Measurements from ENCODE around the gene NUDT19.
"Not testable (repeated sequence)": the region's sequence is repeated elsewhere in the genome, so short reads cannot be mapped to it uniquely, and the experiment has no call there.

NUDT19 gene

DNA sequence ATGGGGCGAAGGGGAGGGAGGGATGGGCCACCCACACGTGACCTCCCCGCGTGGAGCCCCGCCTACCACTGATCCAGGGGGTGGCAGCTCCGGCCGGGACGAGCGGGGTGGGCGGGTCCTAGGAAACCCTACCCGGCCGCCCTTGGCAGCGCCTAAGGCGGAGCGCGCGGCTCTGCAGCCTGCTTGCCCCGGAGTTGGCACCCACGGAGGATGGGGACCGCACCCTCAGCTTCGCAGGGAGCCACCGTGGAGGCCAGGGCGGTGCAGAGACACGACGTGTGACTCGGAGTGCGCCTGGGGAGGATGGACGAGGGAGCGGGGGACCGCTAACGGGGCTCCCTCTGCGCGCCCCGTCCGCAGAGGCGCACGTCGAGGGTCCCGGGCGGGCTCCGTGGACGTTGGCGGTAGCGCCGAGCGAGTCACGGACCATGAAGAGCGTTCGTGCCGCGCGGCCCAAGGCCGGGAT is 15.9 kb upstream of the NUDT19 start, which contains the start of gene RGS9BP:
TSS of gene RGS9BP (plus strand) at position 129 of the 466 bp plus-strand sequence. CDS start 416 bp downstream, outside the sequence.
- DNase-seq (ENCODE audit: low spot score) = peak; percentile 14

DNA sequence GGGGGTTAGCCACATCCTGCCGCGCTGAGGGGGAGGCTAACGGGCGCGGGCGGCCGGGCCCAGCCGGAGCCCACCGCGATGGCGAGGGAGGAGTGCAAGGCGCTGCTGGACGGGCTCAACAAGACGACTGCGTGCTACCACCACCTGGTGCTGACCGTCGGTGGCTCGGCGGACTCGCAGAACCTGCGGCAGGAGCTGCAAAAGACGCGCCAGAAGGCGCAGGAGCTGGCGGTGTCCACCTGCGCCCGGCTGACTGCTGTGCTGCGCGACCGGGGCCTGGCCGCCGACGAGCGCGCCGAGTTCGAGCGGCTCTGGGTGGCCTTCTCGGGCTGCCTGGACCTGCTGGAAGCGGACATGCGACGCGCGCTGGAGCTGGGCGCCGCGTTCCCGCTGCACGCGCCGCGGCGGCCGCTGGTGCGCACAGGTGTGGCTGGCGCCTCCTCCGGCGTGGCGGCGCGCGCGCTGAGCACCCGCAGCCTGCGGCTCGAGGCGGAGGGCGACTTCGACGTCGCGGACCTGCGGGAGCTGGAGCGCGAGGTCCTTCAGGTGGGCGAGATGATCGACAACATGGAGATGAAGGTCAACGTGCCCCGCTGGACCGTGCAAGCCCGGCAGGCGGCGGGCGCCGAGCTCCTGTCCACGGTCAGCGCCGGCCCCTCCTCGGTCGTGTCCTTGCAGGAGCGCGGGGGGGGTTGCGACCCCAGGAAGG is 15.3 kb upstream of the NUDT19 start:
- no peak for DNase-seq (ENCODE audit: low spot score)

DNA sequence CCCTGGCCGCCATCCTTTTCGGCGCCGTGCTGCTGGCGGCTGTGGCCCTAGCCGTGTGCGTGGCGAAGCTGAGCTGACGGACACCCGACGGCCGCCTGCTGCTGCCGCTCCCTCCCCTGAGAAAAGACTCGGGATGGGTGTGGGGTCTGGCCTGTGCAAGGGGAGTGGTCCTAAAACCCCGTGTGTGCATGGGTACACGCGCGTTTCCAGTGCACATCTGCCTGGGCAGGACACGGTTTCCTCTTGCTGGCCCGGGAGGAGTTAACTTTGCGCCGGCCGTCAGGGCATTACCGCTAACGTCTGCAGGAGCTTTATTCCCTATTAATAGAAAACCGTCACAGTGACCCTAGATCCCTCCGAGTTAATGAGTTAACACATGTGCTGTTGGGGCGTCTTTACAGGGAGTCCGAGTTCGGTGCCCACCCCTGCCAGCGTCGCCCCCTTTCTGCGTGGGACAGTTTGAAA is 14.7 kb upstream of the NUDT19 start:
- DNase-seq (ENCODE audit: low spot score) = no peak

DNA sequence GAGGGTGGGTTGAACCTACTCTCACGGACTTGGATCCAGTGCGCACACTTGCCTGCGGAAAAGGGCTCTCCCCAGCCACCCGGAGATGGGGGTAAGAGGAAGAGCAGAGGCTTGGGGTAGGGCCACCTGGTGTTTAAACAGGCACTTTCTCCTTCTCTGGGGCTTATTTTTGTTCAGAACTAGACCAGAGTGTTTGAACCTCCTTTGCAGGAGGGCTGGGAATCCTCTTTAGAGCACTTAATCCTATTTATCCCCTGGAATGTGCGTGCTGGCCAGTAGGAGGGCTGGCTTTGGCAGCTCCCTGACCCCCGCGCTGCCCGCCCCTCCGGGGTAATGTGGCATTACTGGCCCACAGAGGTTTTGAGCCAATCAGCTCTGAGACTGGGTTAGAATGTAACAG is 14.0 kb upstream of the NUDT19 start:
- no peak for DNase-seq (ENCODE audit: low spot score)

DNA sequence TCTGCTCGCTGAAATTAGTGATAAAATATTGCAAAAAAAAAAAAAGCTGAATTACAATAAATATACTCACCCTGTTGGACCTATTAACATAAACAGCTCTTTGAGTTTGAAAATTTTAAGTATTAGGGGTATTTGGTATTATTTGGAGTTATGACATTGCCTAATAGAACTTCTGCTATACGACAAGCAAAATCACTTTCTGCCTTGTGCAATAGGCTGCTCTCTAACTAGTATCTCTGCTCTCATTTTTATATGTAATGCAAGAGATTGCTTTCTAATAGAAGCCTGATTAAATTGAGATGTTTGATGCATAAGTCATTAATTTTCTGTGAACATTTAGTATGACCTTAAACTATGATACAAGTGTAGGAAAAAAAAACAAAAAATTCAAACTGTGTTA is 10.6 kb upstream of the NUDT19 start:
- DNase-seq (ENCODE audit: low spot score) = no peak

DNA sequence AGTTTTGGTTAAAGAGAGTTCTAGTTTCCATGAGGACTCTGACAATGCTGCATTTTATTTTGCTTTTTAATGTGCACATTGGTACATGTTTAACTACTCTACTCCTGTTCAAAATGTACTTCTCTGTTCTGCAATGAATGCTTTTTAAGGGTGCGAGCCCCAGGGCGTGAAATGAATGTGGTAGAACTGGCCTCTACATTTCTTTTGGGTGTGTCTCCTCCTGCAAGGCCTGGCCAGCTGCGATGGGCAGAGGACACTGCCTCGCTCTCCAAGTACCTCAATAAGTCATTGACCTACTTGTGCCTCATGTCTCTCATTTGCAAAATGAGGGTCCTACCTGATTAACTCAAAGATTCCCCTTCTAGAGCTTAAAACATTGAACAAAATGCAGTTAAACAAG is 9.3 kb upstream of the NUDT19 start:
- DNase-seq (ENCODE audit: low spot score) = no peak

DNA sequence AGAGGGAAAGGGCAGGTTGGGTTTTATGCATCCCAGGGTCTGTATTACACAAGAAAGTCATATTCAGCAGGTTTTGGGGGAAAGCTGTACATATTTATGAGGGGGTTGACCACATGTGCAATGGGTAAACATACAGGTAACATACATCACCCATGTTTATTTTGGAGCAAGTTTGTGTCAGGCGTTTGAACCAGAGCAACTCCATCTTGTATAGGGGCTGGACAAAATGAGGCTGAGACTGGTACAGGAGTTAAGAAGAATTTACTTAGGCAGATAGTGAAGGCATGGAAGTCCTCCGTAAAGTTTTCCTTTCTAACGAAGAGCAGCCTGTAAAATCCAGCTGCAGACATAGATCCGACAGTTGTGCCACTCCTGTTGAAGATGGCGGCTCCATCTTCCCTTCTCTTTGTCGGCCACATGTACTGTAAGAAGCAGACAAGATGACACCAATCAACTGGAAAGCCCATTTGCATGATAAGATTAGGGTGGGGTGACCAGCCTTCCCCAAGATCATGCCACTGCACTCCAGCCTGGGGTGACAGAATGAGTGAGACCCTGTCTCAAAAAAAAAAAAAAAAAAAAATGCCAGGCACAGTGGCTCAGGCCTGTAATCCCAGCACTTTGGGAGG is 4.7 kb upstream of the NUDT19 start:
- DNase-seq (ENCODE audit: low spot score) = no peak

DNA sequence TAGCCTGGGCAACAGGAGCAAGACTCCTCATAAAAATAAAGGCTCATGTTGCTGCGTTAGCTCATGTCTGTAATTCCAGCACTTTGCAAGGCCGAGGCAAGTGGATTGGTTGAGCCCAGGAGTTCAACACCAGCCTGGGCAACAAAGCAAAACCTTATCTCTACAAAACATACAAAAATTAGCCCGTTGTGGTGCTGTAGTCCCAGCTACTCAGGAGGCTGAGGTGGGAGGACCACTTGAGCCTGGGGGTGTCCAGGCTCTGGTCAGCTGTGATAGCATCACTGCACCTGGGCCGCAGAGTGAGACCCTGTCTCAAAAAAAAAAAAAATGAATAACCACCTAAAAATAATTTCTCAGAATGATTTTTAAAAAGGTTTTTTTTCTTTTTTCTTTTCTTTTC is 3.9 kb upstream of the NUDT19 start:
- DNase-seq (ENCODE audit: low spot score) = no peak

DNA sequence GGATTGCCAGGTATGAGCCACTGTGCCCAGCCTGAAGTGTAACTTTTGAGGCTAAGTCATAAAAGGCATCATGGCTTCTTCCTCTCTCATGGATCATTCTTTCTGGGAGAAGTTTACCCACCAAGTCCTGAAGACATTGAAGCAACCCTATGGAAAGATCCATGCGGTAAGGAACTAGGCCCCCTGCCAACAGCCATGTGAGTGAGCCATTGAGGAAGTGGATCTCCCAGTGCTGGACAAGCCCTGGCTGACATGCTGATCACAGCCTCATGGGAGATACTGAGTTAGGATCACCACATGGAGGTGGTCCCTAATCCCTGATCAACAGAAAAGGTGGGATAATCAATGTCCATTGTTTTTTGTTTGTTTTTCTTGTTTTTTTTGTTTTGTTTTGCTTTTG is 3.3 kb upstream of the NUDT19 start:
- DNase-seq (ENCODE audit: low spot score) = no peak

DNA sequence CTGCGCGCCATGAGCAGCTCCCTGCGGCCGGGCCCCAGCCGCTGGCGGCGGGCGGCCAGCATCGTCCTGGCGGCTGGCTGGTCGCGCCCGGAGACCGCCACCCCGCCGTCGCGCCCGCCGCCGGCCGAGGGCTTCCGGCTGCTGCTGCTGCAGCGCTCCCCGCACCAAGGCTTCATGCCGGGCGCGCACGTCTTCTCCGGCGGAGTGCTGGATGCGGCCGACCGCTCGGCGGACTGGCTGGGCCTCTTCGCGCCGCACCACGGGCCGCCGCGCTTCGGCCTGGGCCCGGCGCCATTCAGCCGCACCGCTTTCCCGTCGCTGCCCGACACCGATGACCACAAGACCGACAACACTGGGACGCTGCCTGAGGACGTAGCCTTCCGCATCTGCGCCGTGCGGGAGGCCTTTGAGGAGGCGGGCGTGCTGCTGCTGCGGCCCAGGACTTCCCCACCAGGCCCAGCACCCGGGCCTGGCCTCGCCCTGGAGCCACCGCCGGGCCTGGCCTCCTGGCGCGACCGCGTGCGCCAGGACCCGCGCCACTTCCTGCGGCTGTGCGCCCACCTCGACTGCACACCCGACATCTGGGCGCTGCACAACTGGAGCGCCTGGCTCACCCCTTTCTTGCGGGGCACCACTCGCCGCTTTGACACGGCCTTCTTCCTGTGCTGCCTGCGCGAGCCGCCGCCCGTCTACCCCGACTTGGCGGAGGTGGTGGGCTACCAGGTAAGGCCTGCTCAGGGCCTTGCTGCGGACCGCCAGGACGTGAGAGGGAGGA is 518 bp downstream of the NUDT19 start:
- DNase-seq (ENCODE audit: low spot score) = peak; percentile 32

DNA sequence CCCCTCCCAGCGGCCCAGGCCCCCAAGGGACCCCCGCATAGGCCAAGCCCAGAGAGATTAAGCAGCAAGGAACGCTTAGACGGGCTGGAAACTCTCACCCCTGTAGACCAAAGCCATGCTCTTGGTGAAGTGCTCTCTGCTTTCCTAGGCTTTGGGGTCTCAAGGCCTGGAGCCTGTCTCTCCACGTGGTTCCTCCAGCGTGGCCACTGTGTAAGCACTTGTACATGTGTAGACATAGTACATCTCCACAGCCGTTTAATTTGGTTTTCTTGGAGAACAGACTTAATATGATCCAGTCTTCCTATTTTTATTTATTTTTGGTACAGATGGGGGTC is 1.1 kb downstream of the NUDT19 start:
- no peak for DNase-seq (ENCODE audit: low spot score)

DNA sequence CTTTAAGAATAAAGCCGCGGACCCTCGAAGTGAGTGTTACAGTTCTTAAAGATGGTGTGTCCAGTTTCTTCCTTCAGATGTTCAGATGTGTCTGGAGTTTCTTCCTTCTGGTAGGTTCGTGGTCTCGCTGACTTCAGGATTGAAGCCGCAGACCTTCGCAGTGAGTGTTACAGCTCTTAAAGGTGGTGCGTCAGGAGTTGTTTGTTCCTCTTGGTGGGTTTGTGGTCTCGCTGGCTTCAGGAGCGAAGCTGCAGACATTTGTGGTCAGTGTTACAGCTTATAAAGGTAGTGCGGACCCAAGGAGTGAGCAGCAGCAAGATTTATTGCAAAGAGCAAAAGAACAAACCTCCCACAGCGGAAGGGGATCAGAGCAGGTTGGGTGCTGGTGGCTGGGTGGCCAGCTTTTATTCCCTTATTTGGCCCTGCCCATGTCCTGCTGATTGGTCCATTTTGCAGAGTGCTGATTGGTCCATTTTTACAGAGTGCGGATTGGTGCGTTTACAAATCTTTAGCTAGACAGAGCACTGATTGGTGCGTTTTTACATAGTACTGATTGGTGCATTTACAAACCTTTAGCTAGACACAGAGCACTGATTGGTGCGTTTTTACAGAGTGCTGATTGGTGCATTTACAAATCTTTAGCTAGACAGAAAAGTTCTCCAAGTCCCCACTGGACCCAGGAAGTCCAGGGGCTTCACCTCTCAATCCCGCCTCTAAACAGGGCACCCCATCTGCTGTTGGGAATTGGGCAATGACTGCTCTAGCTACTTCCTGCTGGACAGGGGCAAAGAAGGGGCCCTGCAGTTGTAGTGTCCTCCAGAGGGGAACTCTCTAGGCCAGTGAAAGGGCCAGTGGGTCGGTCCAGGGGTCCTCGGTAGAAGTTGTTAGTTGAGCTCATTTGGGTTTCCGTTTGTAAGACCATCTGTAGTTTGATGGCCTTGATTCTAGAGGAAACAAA is 1.8 kb downstream of the NUDT19 start:
- peak; percentile 41 for DNase-seq (ENCODE audit: low spot score)

DNA sequence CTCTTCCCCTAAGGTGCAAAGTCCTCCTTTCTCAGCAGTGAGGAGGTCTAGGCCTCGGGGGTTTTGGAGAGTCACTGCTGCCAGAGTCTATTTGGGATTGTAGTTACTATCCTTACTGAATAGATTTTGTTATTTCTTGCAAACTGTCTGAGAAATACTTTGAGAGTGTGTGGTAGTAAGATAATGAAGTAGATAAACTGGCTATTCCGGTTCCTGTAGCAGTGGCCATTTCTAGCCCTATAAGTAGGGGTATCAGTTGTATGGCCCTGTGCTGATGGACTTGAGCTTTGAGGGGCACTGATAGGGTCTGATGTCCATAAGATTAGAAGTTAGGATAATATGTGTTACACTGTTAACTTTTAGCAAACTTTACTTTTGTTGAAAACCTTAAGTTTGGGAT is 2.7 kb downstream of the NUDT19 start:
- DNase-seq (ENCODE audit: low spot score) = not testable (repeated sequence)

DNA sequence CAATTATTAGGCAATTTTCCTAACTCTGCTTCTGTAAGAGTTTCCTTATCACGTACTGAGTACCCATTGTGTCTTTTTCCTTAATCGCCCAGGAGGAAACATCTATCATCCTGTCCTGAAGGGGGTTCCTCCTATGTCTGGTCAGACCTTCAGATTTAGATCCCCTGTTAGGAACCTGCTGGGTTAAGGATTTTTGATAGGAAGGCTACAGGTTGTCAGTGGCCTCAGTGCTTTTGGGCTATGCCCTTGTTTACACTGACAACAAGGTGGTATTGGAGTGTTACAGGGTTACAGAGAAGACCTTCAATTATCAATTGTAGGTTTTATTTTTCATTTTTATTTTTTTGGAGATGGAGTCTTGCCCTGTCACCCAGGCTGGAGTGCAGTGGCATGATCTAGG is 3.2 kb downstream of the NUDT19 start:
- DNase-seq (ENCODE audit: low spot score) = not testable (repeated sequence)

DNA sequence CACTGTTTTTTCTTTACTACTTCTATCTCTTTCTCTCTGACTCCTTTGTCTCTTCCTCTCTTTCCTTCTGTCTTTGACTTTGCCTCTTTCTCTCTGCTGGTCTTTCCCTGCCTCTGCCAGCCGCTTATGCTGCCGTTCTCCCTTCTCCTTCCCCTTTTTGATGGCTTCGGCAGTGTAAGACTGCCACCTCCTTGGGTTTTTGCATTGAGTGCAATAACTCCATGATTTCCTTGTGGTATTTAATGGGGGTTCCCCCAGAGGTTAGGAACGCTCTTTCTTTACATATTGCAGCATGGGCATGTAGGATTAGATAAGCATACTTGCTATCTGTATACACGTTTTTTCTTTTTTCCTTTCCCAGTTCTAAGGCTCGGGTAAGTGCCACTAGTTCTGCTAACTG is 3.9 kb downstream of the NUDT19 start:
- DNase-seq (ENCODE audit: low spot score) = not testable (repeated sequence)

DNA sequence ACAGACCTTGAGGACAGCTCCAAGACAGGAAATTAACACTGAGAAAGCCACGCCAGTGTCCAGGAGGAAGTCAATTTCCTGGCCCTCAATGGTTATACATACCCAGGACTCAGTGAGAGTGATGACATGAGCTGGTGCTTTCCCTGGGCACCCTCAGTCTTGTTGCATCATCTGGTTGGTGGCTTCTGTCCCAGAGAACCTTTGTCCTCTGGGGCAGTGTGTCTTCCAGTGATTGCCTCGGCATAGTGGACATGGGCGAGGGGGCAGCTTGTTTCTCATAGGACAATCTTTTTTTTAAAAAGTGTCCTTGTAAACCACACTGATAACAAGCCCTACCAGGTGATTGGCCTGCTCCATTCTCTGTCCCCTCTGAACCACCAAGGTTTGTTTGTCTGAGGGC is 5.2 kb downstream of the NUDT19 start:
- not testable (repeated sequence) for DNase-seq (ENCODE audit: low spot score)

DNA sequence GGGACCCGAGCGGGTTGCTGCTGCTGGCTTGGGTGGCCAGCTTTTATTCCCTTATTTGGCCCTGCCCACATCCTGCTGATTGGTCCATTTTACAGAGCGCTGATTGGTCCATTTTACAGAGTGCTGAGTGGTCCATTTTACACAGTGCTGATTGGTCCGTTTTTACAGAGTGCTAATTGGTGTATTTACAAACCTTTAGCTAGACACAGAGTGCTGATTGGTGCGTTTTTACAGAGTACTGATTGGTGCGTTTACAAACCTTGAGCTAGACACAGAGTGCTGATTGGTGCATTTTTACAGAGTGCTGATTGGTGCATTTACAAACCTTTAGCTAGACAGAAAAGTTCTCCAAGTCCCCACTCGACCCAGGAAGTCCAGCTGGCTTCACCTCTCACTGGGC is 8.5 kb downstream of the NUDT19 start:
- peak; percentile 20 for DNase-seq (ENCODE audit: low spot score)

DNA sequence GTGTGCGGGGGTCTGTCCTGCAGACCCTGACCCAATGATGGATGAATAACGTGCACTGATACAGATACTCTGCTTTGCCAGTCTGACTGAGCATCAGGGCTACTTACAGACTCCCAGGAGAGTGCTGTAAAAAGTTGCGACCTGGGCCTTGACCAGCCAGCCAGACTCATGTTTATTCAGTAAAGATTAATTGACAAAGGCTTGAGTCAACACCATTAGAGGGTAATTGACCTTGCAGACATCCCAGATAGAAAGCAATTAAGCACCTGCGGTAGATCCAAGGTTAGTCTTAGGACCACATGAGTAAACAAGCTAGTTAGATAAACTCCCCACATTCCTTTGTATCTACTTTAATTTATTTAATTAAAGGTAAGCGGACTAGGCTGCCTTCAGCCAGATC is 10.4 kb downstream of the NUDT19 start:
- DNase-seq (ENCODE audit: low spot score) = no peak

DNA sequence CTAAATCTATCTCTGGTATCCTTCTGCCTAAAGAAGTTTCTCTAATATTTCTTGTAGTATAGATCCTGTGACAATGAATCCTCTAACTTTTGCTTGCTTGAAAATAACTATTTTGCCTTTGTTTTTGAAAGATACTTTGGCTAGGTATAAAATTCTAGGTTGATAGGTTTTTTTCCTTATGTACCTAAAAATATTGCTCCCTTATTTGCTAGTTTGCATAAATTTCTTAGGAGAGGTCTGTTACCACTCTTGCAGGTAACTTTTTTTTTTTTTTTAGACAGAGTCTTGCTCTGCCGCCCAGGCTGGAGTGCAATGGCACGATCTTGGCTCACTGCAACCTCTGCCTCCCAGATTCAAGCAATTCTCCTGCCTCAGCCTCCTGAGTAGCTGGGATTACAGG is 12.4 kb downstream of the NUDT19 start:
- not testable (repeated sequence) for DNase-seq (ENCODE audit: low spot score)

DNA sequence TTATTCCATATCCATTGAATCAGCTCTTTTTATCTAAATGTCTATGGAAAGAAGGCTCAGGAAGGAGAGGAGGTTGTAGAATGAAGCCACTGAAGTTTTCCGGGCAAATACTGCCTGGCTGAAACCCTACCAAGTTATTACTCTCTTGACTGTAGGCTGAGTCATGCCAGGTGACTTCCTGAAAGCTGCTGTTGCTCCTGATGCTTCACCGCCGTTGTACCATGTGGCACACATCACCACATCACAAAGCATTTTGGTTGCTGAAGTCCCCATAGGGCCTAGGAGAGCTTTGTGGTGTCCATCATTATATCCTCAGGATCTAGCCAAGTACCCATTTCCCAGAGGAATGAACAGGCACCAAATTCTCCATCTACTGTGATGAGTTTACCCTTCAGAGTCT is 16.8 kb downstream of the NUDT19 start:
- DNase-seq (ENCODE audit: low spot score) = no peak

DNA sequence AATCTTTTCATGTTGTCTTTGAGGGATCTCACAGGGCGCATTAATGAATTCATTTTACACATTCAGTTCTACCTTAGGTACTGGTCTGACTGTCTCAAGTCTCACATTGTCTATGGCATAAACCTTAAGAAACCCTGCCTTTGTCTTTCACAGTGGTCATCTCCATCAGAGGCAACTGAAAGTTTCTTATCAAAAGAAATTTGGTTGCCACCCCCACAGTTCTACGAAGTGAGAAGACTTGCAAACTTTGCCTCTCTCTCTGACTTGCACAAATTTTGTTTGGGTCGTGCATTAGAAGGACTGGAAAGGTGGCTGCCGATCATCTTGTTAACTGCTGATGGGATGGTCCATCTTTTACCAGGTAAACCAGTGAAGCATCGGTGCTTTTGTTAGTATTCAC is 17.4 kb downstream of the NUDT19 start:
- no peak for DNase-seq (ENCODE audit: low spot score)

DNA sequence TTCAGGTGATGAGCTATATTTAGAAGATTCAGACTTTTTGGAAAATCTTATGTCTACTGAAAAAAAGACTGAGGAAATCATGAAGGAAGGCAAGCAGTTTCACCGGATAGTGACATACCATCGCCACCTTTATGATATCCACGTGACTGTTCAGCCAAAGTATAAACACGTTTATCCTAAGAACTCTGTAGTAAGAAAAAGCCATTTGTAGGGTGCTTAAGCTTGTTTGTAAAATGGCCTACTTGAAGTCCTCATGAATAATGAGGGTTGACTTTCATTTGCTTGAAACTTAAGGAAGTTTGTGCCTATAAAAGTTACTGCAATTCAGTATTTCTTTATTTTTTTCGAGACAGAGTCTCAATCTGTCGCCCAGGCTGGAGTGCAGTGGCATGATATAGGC is 20.1 kb downstream of the NUDT19 start:
- no peak for DNase-seq (ENCODE audit: low spot score)

Measured in NAMALWA (cell line).